Fibroblast of villous mesenchyme (primary cell): ENCODE results near the gene UBE2G2. TPM values are rescaled to one million over a fixed set of nuclear protein-coding genes. Genes with fewer than 3 reads are reported as not detected.

ENCODE experiments used
- DNase-seq: peaks from one replicate; pipeline ENCODE4 v3.0.0-alpha.2; 2010; ENCODE audit warnings: low read depth
- H3K4me3 ChIP-seq: 2 replicates; pipeline ENCODE4 v1.5.1; 2011; ENCODE audit warnings: low read depth, mild to moderate bottlenecking, low read length
- total RNA-seq: library from RNA; depleted of rRNA; stranded (reverse); fragments of >200 nt; gene quantifications from 2 replicates; pipeline ENCODE4 v1.2.3, GENCODE V29; 2012
- TF ChIP-seq, protein P1 (sequence below): IDR thresholded peaks from 2 replicates; pipeline ENCODE4 v1.5.1; 2012; ENCODE audit warnings: low read depth, mild to moderate bottlenecking, low read length; ENCODE audit not compliant: insufficient read depth

UBE2G2 gene
- total RNA-seq, 1 donor = 88.5 TPM

DNA sequence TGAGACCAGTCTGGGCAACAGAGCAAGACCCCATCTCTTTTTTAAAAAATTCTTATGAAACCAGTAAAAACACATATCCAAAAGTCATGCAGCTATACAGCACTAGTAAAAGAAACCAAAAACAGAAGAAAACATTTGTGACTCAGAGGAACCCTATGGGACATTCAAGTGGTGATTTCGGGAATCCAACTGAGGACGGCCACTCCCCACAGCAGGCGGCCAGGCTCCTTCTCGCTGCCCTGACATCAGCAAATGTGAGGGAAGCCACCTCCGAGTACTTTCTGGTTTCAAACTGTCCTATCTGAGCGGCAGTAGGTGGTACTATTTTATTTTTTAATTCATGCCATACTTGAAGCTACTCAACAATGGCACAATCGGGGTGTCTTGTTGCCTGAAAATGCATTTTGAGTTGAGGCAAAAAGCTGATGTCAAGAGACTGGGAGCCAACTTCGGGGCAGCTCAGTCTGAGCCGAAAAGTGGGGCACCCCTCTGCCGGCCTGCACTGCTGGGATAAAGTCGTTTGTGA is 12.9 kb upstream of the UBE2G2 start:
- DNase-seq = no peak
- TF ChIP-seq, protein P1, sequence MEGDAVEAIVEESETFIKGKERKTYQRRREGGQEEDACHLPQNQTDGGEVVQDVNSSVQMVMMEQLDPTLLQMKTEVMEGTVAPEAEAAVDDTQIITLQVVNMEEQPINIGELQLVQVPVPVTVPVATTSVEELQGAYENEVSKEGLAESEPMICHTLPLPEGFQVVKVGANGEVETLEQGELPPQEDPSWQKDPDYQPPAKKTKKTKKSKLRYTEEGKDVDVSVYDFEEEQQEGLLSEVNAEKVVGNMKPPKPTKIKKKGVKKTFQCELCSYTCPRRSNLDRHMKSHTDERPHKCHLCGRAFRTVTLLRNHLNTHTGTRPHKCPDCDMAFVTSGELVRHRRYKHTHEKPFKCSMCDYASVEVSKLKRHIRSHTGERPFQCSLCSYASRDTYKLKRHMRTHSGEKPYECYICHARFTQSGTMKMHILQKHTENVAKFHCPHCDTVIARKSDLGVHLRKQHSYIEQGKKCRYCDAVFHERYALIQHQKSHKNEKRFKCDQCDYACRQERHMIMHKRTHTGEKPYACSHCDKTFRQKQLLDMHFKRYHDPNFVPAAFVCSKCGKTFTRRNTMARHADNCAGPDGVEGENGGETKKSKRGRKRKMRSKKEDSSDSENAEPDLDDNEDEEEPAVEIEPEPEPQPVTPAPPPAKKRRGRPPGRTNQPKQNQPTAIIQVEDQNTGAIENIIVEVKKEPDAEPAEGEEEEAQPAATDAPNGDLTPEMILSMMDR = no peak
- no peak overlapping the region for H3K4me3 ChIP-seq

DNA sequence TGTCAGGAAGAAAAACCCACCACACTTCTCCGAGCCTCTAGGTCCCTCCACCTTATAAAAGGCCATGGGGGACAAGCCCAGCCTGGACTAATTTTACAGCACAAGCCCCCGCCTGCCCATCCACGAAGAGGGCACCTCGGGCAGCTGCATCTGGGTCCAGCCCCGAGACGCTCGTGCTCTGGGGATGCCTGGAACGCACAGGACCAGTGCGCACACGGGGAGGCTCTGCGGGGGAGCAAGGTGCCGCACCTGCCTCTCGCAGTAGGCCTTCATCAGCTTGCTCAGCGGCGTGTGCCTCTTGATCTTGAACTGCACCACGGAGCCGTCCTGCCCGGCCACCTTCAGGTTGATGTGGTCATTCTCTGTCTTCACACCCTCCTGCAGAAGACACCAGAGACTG is 12.1 kb upstream of the UBE2G2 start:
- TF ChIP-seq, protein P1 = no peak
- no peak for DNase-seq
- H3K4me3 ChIP-seq = no peak overlapping the region

DNA sequence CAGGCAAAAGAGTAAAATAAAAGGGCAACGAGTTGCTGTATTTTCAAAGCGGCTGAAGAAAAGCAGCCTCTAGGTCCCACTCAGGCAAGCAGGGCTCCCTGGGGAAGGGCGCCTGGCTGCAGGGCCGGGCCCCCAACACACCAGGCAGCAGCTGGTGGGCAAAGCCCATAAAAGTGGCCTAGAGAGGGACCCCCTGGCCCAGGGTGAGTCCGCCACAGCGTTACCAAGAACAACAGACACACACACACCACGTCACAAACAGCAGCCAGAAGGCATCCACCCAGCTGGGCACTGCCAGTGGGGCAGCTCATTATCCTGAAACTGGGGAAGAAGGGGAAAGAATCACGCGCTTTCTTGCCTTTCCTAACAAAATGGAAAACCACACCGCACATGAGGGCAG is 11.5 kb upstream of the UBE2G2 start:
- H3K4me3 ChIP-seq = no peak overlapping the region
- TF ChIP-seq, protein P1 = no peak

DNA sequence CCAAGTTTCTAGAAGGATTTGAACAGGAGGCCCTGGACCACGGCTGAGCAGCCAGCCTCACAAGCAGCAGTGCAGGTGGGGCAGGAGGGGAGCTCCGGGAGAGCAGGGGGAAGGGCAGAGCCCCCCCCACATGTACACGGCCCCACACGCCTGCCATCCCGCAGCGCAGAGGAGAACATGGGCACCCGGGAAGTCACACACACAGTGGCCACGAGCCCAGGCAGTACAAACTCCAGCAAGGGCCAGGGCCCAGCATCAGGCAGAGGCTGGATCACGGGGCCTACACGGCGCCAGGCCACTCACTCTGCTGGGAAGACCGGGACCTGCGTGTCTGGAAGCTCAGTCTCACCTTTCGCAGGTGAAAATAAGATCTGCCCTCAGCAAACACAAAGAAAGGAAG is 11.0 kb upstream of the UBE2G2 start:
- no peak for DNase-seq
- no peak overlapping the region for H3K4me3 ChIP-seq
- TF ChIP-seq, protein P1 = no peak

More for the DNA sequence above, 11.5 kb upstream of the UBE2G2 start:
- no peak for DNase-seq

DNA sequence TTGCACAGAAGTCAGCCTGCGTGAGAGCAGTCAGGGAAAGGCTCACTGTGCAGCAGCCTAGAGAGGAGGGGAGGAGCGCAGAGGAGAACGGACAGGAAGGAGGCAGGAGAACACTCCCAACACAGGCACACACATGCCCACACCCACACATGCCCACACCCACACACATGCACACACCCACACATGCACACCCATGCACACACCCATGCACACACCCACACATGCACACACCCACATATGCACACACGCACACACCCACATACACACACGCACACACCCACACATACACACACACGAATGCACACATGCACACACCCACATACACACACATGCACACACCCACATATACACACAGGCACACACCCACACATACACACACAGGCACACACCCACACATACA is 9.2 kb upstream of the UBE2G2 start:
- TF ChIP-seq, protein P1 = no peak
- H3K4me3 ChIP-seq = no peak overlapping the region
- DNase-seq = no peak

DNA sequence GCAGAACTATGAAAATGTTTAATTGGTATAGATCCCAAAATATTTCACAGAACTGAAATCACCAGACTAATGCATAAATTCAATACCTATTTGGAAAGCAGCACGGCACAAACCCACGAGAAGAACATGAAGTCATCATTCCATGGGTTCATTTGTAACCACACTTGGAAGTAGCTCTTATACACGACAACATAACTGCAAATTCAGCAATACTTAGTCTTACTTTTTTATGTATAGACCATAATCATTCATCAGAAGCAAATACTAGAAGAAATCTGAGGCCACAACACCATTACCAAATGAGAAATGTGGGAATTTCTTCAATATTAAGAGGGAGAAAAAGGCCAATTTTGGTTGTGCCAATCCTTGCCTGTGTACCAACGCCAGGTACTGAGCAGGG is 4.2 kb upstream of the UBE2G2 start:
- DNase-seq = no peak

More for the DNA sequence above, 4.2 kb upstream of the UBE2G2 start:
- no peak overlapping the region for H3K4me3 ChIP-seq
- TF ChIP-seq, protein P1 = no peak
